Measurements from ENCODE around the gene DPEP1. TPM values are rescaled to one million over a fixed set of nuclear protein-coding genes. Genes with fewer than 3 reads are reported as not detected.
"Not testable (repeated sequence)": the region's sequence is repeated elsewhere in the genome, so short reads cannot be mapped to it uniquely, and the experiment has no call there.

DPEP1 gene
- total RNA-seq, 4 donors from 2014 or later: 1.1 TPM; not detected in 3

- ATAC-seq (ENCODE audit: low FRiP score) (no peak), DNase-seq (ENCODE audit: low spot score) (no peak)
- TF ChIP-seq, protein P1, sequence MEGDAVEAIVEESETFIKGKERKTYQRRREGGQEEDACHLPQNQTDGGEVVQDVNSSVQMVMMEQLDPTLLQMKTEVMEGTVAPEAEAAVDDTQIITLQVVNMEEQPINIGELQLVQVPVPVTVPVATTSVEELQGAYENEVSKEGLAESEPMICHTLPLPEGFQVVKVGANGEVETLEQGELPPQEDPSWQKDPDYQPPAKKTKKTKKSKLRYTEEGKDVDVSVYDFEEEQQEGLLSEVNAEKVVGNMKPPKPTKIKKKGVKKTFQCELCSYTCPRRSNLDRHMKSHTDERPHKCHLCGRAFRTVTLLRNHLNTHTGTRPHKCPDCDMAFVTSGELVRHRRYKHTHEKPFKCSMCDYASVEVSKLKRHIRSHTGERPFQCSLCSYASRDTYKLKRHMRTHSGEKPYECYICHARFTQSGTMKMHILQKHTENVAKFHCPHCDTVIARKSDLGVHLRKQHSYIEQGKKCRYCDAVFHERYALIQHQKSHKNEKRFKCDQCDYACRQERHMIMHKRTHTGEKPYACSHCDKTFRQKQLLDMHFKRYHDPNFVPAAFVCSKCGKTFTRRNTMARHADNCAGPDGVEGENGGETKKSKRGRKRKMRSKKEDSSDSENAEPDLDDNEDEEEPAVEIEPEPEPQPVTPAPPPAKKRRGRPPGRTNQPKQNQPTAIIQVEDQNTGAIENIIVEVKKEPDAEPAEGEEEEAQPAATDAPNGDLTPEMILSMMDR (IDR thresholded peaks at IDR 0.05): no peak
Observed at GRCh38 chr16:89569506-89570341, 43.7 kb upstream of the DPEP1 start.

DNA sequence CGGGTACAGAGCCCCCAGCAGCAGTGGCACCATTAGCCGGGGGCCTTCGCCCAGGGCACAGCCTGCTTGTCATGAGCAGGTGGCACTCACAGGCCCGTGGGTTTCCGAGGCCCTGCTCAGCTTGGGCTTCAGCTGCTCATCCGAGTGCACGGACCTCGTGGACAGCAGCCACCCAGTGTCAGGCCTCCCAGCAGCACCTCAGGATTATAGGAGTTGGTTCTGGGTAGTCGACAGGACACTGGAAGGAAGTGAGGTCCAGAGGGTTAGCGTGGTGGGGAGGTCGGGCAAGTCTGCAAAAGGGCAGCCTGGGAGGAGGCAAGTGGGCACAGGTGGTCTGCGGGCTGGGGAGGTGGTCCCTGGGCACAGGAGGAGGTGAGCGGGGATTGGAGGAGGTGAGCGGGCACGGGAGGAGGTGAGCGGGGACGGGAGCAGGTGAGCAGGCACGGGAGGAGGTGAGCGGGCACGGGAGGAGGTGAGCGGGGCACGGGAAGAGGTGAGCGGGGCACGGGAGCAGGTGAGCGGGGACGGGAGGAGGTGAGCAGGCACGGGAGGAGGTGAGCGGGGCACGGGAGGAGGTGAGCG, 43.0 kb upstream of the DPEP1 start:
- no peak for DNase-seq (ENCODE audit: low spot score)
- TF ChIP-seq, protein P1 (IDR thresholded peaks at IDR 0.05): no peak
- no peak for ATAC-seq (ENCODE audit: low FRiP score)

- ATAC-seq (ENCODE audit: low FRiP score); DNase-seq (ENCODE audit: low spot score): not testable (repeated sequence)
Observed at GRCh38 chr16:89570983-89571598, 42.4 kb upstream of the DPEP1 start.

DNA sequence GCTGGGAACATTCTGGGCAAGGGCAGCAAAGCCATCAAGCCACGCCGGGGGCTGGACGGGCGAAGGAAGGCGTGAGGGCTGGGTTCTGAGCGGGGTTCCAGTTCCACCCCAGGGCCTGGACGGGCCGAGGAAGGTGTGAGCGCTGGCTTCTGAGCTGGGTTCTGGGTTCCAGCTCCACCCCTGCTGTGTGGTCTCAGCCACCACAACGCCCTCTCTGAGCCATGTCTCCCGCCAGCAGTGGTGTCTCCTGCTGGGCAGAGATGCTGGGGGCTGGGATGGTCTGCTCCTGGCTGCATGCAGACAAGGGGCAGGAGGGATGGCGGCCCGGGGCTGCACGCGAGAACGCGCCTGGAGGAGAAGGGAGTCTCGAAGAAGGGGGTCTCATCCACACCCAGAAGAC, 41.8 kb upstream of the DPEP1 start:
- ATAC-seq (ENCODE audit: low FRiP score) (no peak), DNase-seq (ENCODE audit: low spot score) (no peak)
- TF ChIP-seq, protein P1 (IDR thresholded peaks at IDR 0.05): no peak

GRCh38 chr16:89572073-89572484, 41.4 kb upstream of the DPEP1 start:
- ATAC-seq (ENCODE audit: low FRiP score) (no peak), DNase-seq (ENCODE audit: low spot score) (no peak)
- TF ChIP-seq, protein P1 (IDR thresholded peaks at IDR 0.05): no peak

DNA sequence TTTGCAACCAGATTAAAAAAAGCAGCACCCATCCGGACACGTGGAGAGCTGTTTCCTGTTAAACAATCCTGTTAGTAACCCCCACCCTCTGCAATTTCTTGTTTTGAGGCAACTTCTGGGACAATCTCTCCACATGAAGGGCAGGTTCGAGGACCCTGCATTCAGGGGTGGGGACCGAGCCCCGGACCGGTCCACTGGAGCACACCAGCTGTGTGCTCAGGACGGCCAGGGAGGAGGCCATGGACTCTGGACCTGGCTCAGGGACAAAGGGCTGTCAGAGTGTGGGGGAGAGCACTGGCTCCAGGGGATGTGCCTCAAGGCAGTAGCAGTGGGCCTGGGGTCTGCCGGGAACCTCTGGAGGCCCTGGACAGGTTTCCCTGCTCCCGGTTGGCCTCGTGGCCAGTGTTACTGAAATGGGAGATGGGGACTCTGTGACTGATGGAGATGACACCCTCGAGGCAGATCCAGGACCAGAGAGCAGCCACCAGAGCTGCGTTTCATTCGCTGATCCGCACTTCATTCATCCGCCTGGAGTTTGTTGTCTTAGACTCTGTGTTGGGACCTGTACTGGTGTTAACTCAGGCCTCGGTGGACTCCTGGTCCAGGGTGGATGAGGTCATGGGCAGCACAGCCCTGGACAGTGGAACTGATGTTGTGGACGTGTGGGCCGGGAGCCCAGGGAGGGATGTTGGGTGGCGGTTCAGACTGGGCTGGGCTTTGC, 40.8 kb upstream of the DPEP1 start:
- DNase-seq (ENCODE audit: low spot score): no peak
- TF ChIP-seq, protein P1 (IDR thresholded peaks at IDR 0.05): no peak
- ATAC-seq (ENCODE audit: low FRiP score): no peak
